Mesenteric fat pad (tissue), 1 donor: Measurements from ENCODE around the gene SEMA5A. TPM values are rescaled to one million over a fixed set of nuclear protein-coding genes. Genes with fewer than 3 reads are reported as not detected.

Source experiments
- DNase-seq: peaks from one replicate; pipeline ENCODE4 v3.0.0-alpha.2; 2020; ENCODE audit warnings: low spot score
- total RNA-seq: library from RNA; stranded (reverse); fragmentation: NEBNext Ultra II Directional; extraction: Animal tissue kit (Norgen Biotek cat#: 25700); gene quantifications from one replicate; pipeline ENCODE4 v1.2.1, GENCODE V29; 2021
- donor health status: DM: yes; HTN: yes; CAD: no.

The SEMA5A gene
- total RNA-seq, 1 donor from 2014 or later, result 7.9 TPM

GRCh38 chr5:9451037-9451436 lies 94.8 kb downstream of the SEMA5A start:
- no peak for DNase-seq

GRCh38 chr5:9447691-9448090 lies 98.2 kb downstream of the SEMA5A start:
- DNase-seq, result no peak

- no peak for DNase-seq
Observed at GRCh38 chr5:9445826-9446388, 100.0 kb downstream of the SEMA5A start.

- DNase-seq, result no peak
Observed at GRCh38 chr5:9444346-9444745, 101.5 kb downstream of the SEMA5A start.

- no peak for DNase-seq
Observed at GRCh38 chr5:9441610-9442009, 104.3 kb downstream of the SEMA5A start.

GRCh38 chr5:9440517-9440916 lies 105.4 kb downstream of the SEMA5A start:
- DNase-seq, result no peak

GRCh38 chr5:9439531-9440292 lies 106.2 kb downstream of the SEMA5A start:
- no peak for DNase-seq

GRCh38 chr5:9438596-9439354 lies 107.1 kb downstream of the SEMA5A start:
- no peak for DNase-seq

- DNase-seq, result no peak
Observed at GRCh38 chr5:9437741-9438240, 108.1 kb downstream of the SEMA5A start.

- DNase-seq, result no peak
Observed at GRCh38 chr5:9431496-9432258, 114.2 kb downstream of the SEMA5A start.

- no peak for DNase-seq
Observed at GRCh38 chr5:9431151-9431495, 114.8 kb downstream of the SEMA5A start.

- no peak for DNase-seq
Observed at GRCh38 chr5:9430306-9430705, 115.6 kb downstream of the SEMA5A start.

GRCh38 chr5:9429691-9430215 lies 116.1 kb downstream of the SEMA5A start:
- DNase-seq, result no peak

GRCh38 chr5:9428272-9428671 lies 117.6 kb downstream of the SEMA5A start:
- DNase-seq, result no peak

- no peak for DNase-seq
Observed at GRCh38 chr5:9425710-9426109, 120.2 kb downstream of the SEMA5A start.

GRCh38 chr5:9423571-9423970 lies 122.3 kb downstream of the SEMA5A start:
- DNase-seq, result no peak

GRCh38 chr5:9421884-9422283 lies 124.0 kb downstream of the SEMA5A start:
- DNase-seq, result no peak

- DNase-seq, result no peak
Observed at GRCh38 chr5:9419794-9420193, 126.1 kb downstream of the SEMA5A start.

- no peak for DNase-seq
Observed at GRCh38 chr5:9415566-9415965, 130.3 kb downstream of the SEMA5A start.

- no peak for DNase-seq
Observed at GRCh38 chr5:9415091-9415490, 130.8 kb downstream of the SEMA5A start.

GRCh38 chr5:9411142-9411541 lies 134.7 kb downstream of the SEMA5A start:
- DNase-seq, result no peak
